Ascending aorta (tissue), 2 donors: ENCODE results near the gene CYREN. TPM values are rescaled to one million over a fixed set of nuclear protein-coding genes. Genes with fewer than 3 reads are reported as not detected.
A peak's percentile ranks its signal among the peaks of the same experiment; 100 is the strongest.

Experiments used
- DNase-seq, 2 donors: peaks; one replicate each; pipeline ENCODE4 v3.0.0-alpha.2; 2019; ENCODE audit warnings: low spot score in 2 of 2
- H3K27ac ChIP-seq, 2 donors: fragments of 200-600 bp; sonication (generic); one replicate each; pipeline ENCODE4 v1.5.1; 2016 to 2017; ENCODE audit warnings: mild to moderate bottlenecking in 1 of 2
- H3K27me3 ChIP-seq: fragments of 200-600 bp; sonication (generic); one replicate; pipeline ENCODE4 v1.5.1; 2017
- H3K36me3 ChIP-seq, 2 donors: fragments of 200-600 bp; sonication (generic); one replicate each; pipeline ENCODE4 v1.5.1; 2016
- H3K4me1 ChIP-seq, 2 donors: fragments of 200-600 bp; sonication (generic); one replicate each; pipeline ENCODE4 v1.5.1; 2016 to 2017; ENCODE audit warnings: mild to moderate bottlenecking in 1 of 2
- H3K4me3 ChIP-seq, 2 donors: fragments of 200-600 bp; sonication (generic); one replicate each; pipeline ENCODE4 v1.5.1; 2016 to 2017; ENCODE audit warnings: mild to moderate bottlenecking in 1 of 2
- H3K9me3 ChIP-seq, 2 donors: fragments of 200-600 bp; sonication (generic); one replicate each; pipeline ENCODE4 v1.5.1; 2016
- intact Hi-C: fragments of 100-400 bp; cut with DNase I; formaldehyde crosslinking; loops from one replicate; pipeline ENCODE4 v1.15.1; 2023
- total RNA-seq: library from RNA; depleted of rRNA; stranded (reverse); fragments of >200 nt; gene quantifications from one replicate; pipeline ENCODE4 v1.1.0, GENCODE V29; 2016
- TF ChIP-seq, protein P1 (sequence below), 3 experiments: fragments of 200-600 bp in 2 of 3; fragments of 450-650 bp in 1 of 3; sonication (generic) in 2 of 3; IDR thresholded peaks; one replicate each; pipeline ENCODE4 v1.5.1; 2016 to 2019; ENCODE audit warnings: antibody characterized with exemption in 3 of 3, mild to moderate bottlenecking in 1 of 3, moderate library complexity in 1 of 3

The CYREN gene
- total RNA-seq, 1 donor from 2014 or later: 21.6 TPM

DNA sequence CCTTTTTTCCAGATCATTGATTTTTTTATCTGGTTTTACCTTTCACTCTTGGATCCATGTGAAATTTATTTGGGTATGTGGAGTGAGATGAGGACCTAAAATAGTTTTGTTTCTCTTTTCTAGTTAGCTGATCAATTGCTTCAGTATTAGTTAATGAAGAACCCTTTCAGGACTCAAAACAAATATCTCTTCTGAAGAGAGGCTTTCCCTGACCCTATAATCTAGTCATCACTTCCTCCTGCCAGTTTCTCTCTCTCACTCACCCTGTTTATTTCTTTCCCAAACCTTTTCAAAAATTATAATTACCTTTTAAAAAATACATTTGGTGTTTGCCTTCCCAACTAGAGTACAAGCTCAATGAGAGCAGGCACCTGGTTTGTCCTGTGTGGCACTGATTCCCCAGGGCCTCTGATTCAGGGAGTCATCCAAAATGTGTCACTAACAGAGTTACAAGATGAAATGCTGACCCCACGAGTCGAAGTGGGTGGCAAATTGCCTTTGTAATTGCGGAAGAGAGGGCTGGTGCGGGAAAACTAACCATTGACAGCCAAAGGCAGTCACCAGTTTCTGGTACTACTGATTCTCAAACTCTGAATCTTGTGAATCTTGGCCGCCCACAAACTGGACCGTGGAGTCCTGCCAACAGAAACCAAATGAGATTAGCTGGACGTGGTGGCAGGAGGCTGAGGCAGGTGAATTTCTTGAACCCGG is 20.3 kb downstream of the CYREN start:
- H3K4me1 ChIP-seq: peaks cover 4 to 24% of the 10 kb centered on the region in 2 donors
- no peaks in the 10 kb centered on the region for H3K27me3 ChIP-seq
- peak overlapping the region; percentile 63 to 65 for H3K4me3 ChIP-seq
- intact Hi-C loops: no loop called here
- DNase-seq: no peak
- H3K27ac ChIP-seq: peak overlapping the region; percentile 66 to 94
- peaks cover 0 to 3% of the 10 kb centered on the region in 2 donors for H3K9me3 ChIP-seq
- TF ChIP-seq, protein P1, sequence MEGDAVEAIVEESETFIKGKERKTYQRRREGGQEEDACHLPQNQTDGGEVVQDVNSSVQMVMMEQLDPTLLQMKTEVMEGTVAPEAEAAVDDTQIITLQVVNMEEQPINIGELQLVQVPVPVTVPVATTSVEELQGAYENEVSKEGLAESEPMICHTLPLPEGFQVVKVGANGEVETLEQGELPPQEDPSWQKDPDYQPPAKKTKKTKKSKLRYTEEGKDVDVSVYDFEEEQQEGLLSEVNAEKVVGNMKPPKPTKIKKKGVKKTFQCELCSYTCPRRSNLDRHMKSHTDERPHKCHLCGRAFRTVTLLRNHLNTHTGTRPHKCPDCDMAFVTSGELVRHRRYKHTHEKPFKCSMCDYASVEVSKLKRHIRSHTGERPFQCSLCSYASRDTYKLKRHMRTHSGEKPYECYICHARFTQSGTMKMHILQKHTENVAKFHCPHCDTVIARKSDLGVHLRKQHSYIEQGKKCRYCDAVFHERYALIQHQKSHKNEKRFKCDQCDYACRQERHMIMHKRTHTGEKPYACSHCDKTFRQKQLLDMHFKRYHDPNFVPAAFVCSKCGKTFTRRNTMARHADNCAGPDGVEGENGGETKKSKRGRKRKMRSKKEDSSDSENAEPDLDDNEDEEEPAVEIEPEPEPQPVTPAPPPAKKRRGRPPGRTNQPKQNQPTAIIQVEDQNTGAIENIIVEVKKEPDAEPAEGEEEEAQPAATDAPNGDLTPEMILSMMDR (IDR thresholded peaks at IDR 0.05): no peak
- H3K36me3 ChIP-seq: no peaks in the 10 kb centered on the region

DNA sequence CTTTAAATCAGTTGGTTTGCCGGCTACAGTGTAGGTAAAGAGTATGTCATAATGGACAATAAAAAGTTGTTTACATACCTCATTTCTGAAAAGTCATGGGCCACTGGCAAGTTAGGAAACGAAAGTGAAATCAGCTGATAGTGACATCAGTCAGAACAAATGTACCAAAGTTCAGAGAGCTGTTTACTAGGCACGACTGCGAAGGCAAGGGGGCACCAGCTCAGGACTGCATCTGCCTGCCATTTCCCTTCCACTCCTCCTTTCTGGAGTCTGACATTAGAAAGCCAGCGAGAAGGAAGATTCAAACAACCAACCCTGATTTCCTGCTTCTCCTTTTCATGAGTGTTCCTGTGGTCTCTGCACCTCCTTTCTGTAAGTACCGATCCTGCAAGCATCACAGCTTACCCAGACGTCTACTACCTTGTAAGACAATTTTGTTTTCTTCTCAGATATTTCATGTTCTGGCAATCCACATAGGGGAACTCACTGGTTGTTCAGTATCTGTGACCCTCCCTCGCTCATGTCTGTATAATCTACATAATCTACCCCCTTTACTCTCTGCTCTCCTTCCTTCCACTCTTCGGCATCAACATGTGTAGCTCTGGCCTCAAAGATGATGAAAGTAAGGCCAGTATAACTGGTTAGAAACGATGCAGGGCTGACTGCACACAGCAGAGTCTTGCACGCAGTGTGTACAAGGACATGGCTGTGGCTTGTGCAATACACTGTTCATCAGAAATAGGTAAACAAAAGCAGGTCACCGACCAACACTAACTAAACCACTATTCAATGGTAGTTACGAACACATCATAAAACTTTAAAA is 22.4 kb downstream of the CYREN start, which contains the start of gene TMEM140:
Gene TMEM140 (plus strand): TSS at position 174 of the 823 bp plus-strand sequence. CDS start 16,370 bp downstream, outside the sequence.
- TF ChIP-seq, protein P1 (IDR thresholded peaks at IDR 0.05): peak in 1 of 3 experiments; percentile 7
- Histone ChIP-seq H3K9me3 (no peaks in the 10 kb centered on the region), H3K27ac (peak within 1 kb of the TSS; percentile 94), H3K4me1 (peaks cover 4 to 24% of the 10 kb centered on the region in 2 donors), H3K36me3 (no peaks in the 10 kb centered on the region), H3K4me3 (peak within 1 kb of the TSS; percentile 63 to 65), H3K27me3 (no peaks in the 10 kb centered on the region)
- intact Hi-C loops: loop anchor here (1.0 to 5.0 kb wide), 3 partner anchors 22 to 161 kb away; partner anchors contain the start of genes AGBL3, CYREN and WDR91
- DNase-seq: no peak

DNA sequence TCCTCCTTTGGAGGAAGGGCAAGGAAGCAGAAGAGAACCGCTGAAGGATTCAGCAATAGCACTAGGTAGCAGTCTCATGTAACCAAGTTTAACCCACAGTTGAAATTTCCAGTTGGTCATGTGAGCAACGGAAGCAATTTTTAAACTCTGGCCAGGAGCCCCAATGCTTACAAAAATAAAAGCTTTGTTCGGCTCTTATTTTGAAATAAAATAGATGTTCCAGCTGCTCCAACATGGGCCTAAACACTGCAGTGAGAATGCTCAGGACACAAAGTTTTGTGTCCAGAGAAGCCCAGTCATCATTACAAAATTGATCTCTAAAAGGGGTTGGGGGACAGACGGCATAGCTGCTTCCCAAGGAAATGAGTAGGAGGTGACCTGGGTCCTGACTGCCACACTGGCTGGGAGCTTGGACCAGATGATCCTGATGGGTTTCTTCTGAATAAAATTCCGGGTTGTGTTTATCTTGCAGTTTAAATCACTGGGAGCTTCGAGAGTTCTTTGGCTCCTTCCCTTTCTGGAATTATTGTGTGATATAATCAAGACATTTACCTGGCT is 23.1 kb downstream of the CYREN start:
- no peaks in the 10 kb centered on the region for H3K36me3 ChIP-seq
- no peaks in the 10 kb centered on the region for H3K27me3 ChIP-seq
- peak overlapping the region; percentile 94 for H3K27ac ChIP-seq
- no peak for DNase-seq
- H3K4me3 ChIP-seq: peak overlapping the region; percentile 63 to 65
- TF ChIP-seq, protein P1 (IDR thresholded peaks at IDR 0.05): no peak
- intact Hi-C loops: loop anchor here (1.0 to 5.0 kb wide), 3 partner anchors 23 to 160 kb away; partner anchors contain the start of genes AGBL3, CYREN and WDR91
- H3K4me1 ChIP-seq: peaks cover 4 to 24% of the 10 kb centered on the region in 2 donors
- no peaks in the 10 kb centered on the region for H3K9me3 ChIP-seq

DNA sequence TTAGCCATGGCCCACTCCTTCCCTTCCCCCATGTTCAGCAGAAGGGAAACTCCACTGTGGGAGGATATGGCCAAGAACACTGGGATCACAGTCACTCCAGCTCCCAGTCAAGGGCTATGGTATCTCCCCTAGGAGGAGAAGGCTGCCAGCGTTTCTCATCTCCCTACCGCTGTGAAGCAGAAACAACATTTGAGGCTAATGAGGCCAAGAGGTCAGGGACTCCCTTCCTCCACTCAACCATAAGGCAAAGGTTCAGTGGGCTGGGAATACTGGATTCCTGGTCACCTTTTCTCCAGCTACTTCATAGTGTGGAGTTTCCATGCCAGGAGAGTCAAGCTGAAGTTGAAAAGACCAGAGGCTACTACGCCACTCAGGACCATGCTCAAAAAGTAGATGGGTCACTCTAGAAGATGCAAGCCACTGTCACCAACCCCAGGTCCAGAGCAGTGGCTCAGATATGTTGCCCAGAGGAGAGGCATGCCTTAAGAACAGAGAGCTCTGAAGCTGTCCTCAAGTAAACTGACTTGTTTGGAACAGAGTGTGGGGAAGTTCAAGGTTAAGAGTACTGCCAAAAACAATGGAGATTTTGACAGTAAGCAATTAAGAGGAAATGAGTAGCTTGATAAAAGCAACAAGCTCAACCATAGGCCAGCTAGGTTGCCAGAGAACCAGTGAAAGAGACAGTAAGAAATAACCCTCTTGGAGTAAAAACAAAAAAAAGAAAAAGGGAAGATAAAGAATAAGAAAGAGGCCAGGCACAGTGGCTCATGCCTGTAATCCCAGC is 26.4 kb downstream of the CYREN start:
- Histone ChIP-seq H3K4me1 (peaks cover 4 to 9% of the 10 kb centered on the region in 2 donors), H3K27ac (peak overlapping the region; percentile 8 to 26), H3K36me3 (no peaks in the 10 kb centered on the region), H3K9me3 (no peaks in the 10 kb centered on the region), H3K27me3 (no peaks in the 10 kb centered on the region), H3K4me3 (no peak overlapping the region)
- TF ChIP-seq, protein P1 (IDR thresholded peaks at IDR 0.05): no peak
- intact Hi-C loops: no loop called here
- no peak for DNase-seq

DNA sequence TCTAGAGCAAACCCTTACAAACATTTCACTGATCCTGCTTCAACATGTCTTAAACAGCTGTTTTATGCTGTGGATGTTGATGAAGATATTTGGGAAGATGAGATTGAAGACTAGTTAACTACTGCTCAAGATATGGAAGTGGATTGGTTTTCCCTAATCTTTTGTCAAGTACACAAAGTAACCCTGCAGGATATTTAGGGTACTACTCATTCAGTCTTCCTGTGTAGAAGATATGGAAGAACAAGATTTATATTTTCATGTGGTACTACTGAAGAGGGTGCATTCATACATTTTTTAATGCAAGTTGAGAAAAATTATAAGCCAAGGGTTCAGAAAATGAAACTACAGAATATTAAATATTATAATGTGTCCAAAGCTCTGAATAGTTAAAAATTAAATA is 40.9 kb downstream of the CYREN start:
- TF ChIP-seq, protein P1 (IDR thresholded peaks at IDR 0.05): no peak
- Histone ChIP-seq H3K27me3 (no peaks in the 10 kb centered on the region), H3K27ac (no peak overlapping the region), H3K36me3 (no peaks in the 10 kb centered on the region), H3K4me1 (no peaks in the 10 kb centered on the region), H3K9me3 (peaks cover 0 to 9% of the 10 kb centered on the region in 2 donors), H3K4me3 (no peak overlapping the region)
- intact Hi-C loops: no loop called here
- no peak for DNase-seq
